B cell (primary cell): Measurements from ENCODE around the gene EDN1. TPM values are rescaled to one million over a fixed set of nuclear protein-coding genes. Genes with fewer than 3 reads are reported as not detected.

Experiments used
- ATAC-seq: fragments of 200-7000 bp; cut with Tn5 transposase; one replicate; pipeline ENCODE4 v1.10.0; 2021; ENCODE audit warnings: low read depth, mild to moderate bottlenecking, moderate number of reproducible peaks, moderate library complexity
- CTCF ChIA-PET: fragments of 350-600 bp; sonication (Branson Sonifier 250); formaldehyde crosslinking; loops from one replicate; lab custom pipeline; 2021; ENCODE audit warnings: antibody characterized with exemption, inconsistent platforms; lab: Charles Lee
- POLR2A ChIA-PET: fragments of 350-600 bp; sonication (Branson Sonifier 250); formaldehyde crosslinking; loops from one replicate; lab custom pipeline; 2021; ENCODE audit warnings: antibody characterized with exemption; lab: Charles Lee
- DNase-seq: peaks from one replicate; pipeline ENCODE4 v3.0.0; 2013
- H2AFZ ChIP-seq: 2 replicates; pipeline ENCODE4 v1.6.1; 2012; ENCODE audit warnings: mild to moderate bottlenecking, low read depth, low read length; ENCODE audit not compliant: insufficient read depth, poor library complexity, severe bottlenecking
- H3K27ac ChIP-seq, 2 donors: 1 replicate in 1 of 2; 2 replicates in 1 of 2; pipeline ENCODE4 v1.5.1; 2012 to 2013; ENCODE audit warnings: low read length in 2 of 2, mild to moderate bottlenecking in 2 of 2, moderate library complexity in 1 of 2
- H3K27me3 ChIP-seq, 4 experiments: fragments of 200-600 bp in 1 of 4; sonication (generic) in 1 of 4; replicated peaks in 1 of 4; 1 replicate in 2 of 4; 2 replicates in 2 of 4; pipeline versions ENCODE4 v1.6.1 to v1.7.0; 2013 to 2016; ENCODE audit warnings: low read length in 3 of 4, mild to moderate bottlenecking in 2 of 4, mixed read lengths in 1 of 4, moderate library complexity in 1 of 4; ENCODE audit not compliant: insufficient read depth in 4 of 4, control insufficient read depth in 3 of 4; ENCODE audit errors: control extremely low read depth in 1 of 4
- H3K36me3 ChIP-seq, 2 experiments: replicated peaks in 1 of 2; 1 replicate in 1 of 2; 2 replicates in 1 of 2; pipeline versions ENCODE4 v1.6.1 to v1.7.1; 2013; ENCODE audit warnings: low read length in 1 of 2; ENCODE audit not compliant: insufficient read depth in 2 of 2, control insufficient read depth in 1 of 2; ENCODE audit errors: control extremely low read depth in 1 of 2, extremely low read depth in 1 of 2
- H3K4me1 ChIP-seq, 2 donors: fragments of 200-600 bp in 1 of 2; sonication (generic) in 1 of 2; 1 replicate in 1 of 2; 2 replicates in 1 of 2; pipeline versions ENCODE4 v1.5.1 to v1.6.1; 2013 to 2017; ENCODE audit warnings: low read length in 2 of 2; ENCODE audit not compliant: control insufficient read depth in 2 of 2, insufficient read depth in 2 of 2
- H3K4me2 ChIP-seq: replicated peaks from 2 replicates; pipeline ENCODE3; 2012; ENCODE audit warnings: mild to moderate bottlenecking, low read depth, low read length; ENCODE audit not compliant: poor library complexity, severe bottlenecking
- H3K4me3 ChIP-seq, 5 experiments: fragments of 200-600 bp in 1 of 5; sonication (generic) in 1 of 5; 1 replicate in 3 of 5; 2 replicates in 2 of 5; pipeline versions ENCODE4 v1.5.1 to v1.7.0; 2011 to 2016; ENCODE audit warnings: low read length in 4 of 5, mild to moderate bottlenecking in 4 of 5, low read depth in 2 of 5, control low read depth in 1 of 5, moderate library complexity in 1 of 5; ENCODE audit not compliant: insufficient read depth in 1 of 5; ENCODE audit errors: control extremely low read depth in 1 of 5, extremely low read depth in 1 of 5
- H3K79me2 ChIP-seq: fragments of 200-600 bp; sonication (generic); one replicate; pipeline ENCODE4 v1.6.0; 2016; ENCODE audit warnings: low read length; ENCODE audit not compliant: control insufficient read depth, insufficient read depth
- H3K9ac ChIP-seq: fragments of 200-600 bp; sonication (generic); 2 replicates; pipeline ENCODE4 v1.6.1; 2017; ENCODE audit warnings: mild to moderate bottlenecking, low read length, moderate library complexity
- H3K9me3 ChIP-seq, 3 donors: one replicate each; pipeline versions ENCODE4 v1.6.1 to v1.7.1; 2013; ENCODE audit warnings: low read length in 2 of 3; ENCODE audit not compliant: control insufficient read depth in 2 of 3, insufficient read depth in 1 of 3; ENCODE audit errors: control extremely low read depth in 1 of 3
- H4K20me1 ChIP-seq: 2 replicates; pipeline ENCODE4 v1.6.0; 2012; ENCODE audit warnings: mild to moderate bottlenecking, low read length; ENCODE audit not compliant: insufficient read depth, control insufficient read depth, poor library complexity, severe bottlenecking
- H3K27ac Mint-ChIP-seq: one replicate; pipeline ENCODE4 v1.8.0; 2021; ENCODE audit warnings: mixed read lengths
- H3K27me3 Mint-ChIP-seq: one replicate; pipeline ENCODE4 v1.8.0; 2021; ENCODE audit warnings: mixed read lengths
- H3K4me1 Mint-ChIP-seq: one replicate; pipeline ENCODE4 v1.8.0; 2021; ENCODE audit warnings: mixed read lengths
- H3K4me3 Mint-ChIP-seq: one replicate; pipeline ENCODE4 v1.8.0; 2021; ENCODE audit warnings: mixed read lengths
- H3K9me3 Mint-ChIP-seq: one replicate; pipeline ENCODE4 v1.8.0; 2022; ENCODE audit warnings: mixed read lengths; ENCODE audit not compliant: insufficient read depth
- CTCF ChIP-seq: fragments of 200-600 bp; IDR thresholded peaks from one replicate; pipeline ENCODE4 v1.8.0; 2022; ENCODE audit warnings: antibody characterized with exemption, mild to moderate bottlenecking
- EZH2 ChIP-seq: IDR thresholded peaks from 2 replicates; pipeline ENCODE4 v1.6.1; 2012; ENCODE audit warnings: borderline replicate concordance, low read depth, mild to moderate bottlenecking, moderate library complexity, low read length; ENCODE audit not compliant: insufficient read depth, poor library complexity, severe bottlenecking
- WGBS: methylation state at CpG from one replicate; pipeline ENCODE4 v1.1.5; 2013; ENCODE audit warnings: missing lambda C conversion rate; ENCODE audit not compliant: insufficient coverage; 5-methylcytosine and 5-hydroxymethylcytosine counted together
- intact Hi-C: fragments of 100-400 bp; cut with micrococcal nuclease; formaldehyde crosslinking; loops from one replicate; pipeline ENCODE4 v1.10.0; 2022
- polyA plus RNA-seq: library from polyadenylated mRNA; depleted of rRNA; stranded (reverse); fragments of >200 nt; gene quantifications from 2 replicates; pipeline ENCODE4 v1.2.3, GENCODE V29; 2012
- total RNA-seq, 2 donors: library from RNA; stranded (reverse); fragments of 120-200 nt in 1 of 2; gene quantifications; 1 replicate in 1 of 2; 2 replicates in 1 of 2; pipeline versions ENCODE4 v1.2.3 to v1.2.4, GENCODE V29; 2013 to 2022

The EDN1 gene
- total and polyA plus RNA-seq, 2 donors (not counting 1 experiment from before 2014, with no cell fraction given) = 1.4 to 2.1 TPM

- Mint-ChIP-seq H3K4me3 (no peak overlapping the region), H3K27me3 (peaks cover 16% of the 10 kb centered on the region), H3K27ac (no peak overlapping the region), H3K9me3 (no peaks in the 10 kb centered on the region), H3K4me1 (peaks cover 5% of the 10 kb centered on the region)
- WGBS = 81% methylated on average over 7 of the region's 8 CpGs
- H3K4me3 ChIP-seq = no peak overlapping the region
- H3K9me3 ChIP-seq = no peaks in the 10 kb centered on the region
- H3K27me3 ChIP-seq = peaks cover 0 to 2% (median 0%) of the 10 kb centered on the region in 4 experiments
- H4K20me1 ChIP-seq = no peaks in the 10 kb centered on the region
- DNase-seq (no peak), ATAC-seq (no peak)
- no peak overlapping the region for H3K27ac ChIP-seq
- ChIA-PET POLR2A (no interaction called here), CTCF (no interaction called here)
- TF ChIP-seq EZH2 = no peak
- no peak for TF ChIP-seq CTCF
- no peak overlapping the region for H2AFZ ChIP-seq
- H3K79me2 ChIP-seq = no peaks in the 10 kb centered on the region
- H3K4me1 ChIP-seq = no peaks in the 10 kb centered on the region
- no peak overlapping the region for H3K9ac ChIP-seq
- no peak overlapping the region for H3K4me2 ChIP-seq
- intact Hi-C loops = no loop called here
- H3K36me3 ChIP-seq = no peaks in the 10 kb centered on the region
These were observed 53.4 kb downstream of the EDN1 start for GRCh38 chr6:12343440-12344162.

- Histone ChIP-seq H3K79me2 (no peaks in the 10 kb centered on the region), H3K36me3 (no peaks in the 10 kb centered on the region), H3K9ac (no peak overlapping the region), H3K4me3 (no peak overlapping the region), H3K4me1 (no peaks in the 10 kb centered on the region), H3K27ac (no peak overlapping the region), H2AFZ (no peak overlapping the region), H3K4me2 (no peak overlapping the region), H3K27me3 (peaks cover 0 to 2% (median 0%) of the 10 kb centered on the region in 4 experiments), H3K9me3 (no peaks in the 10 kb centered on the region), H4K20me1 (no peaks in the 10 kb centered on the region)
- POLR2A ChIA-PET = no interaction called here
- Mint-ChIP-seq H3K27ac (no peak overlapping the region), H3K4me3 (no peak overlapping the region), H3K9me3 (no peaks in the 10 kb centered on the region), H3K27me3 (peaks cover 20% of the 10 kb centered on the region), H3K4me1 (peaks cover 5% of the 10 kb centered on the region)
- DNase-seq = no peak
- WGBS = 96% methylated on average over 4 of the region's 5 CpGs
- CTCF ChIA-PET = no interaction called here
- intact Hi-C loops = no loop called here
- TF ChIP-seq CTCF (no peak), EZH2 (no peak)
- ATAC-seq = no peak
These were observed 54.1 kb downstream of the EDN1 start for GRCh38 chr6:12344296-12344695.
